Liver (tissue), 9 donors: Measurements from ENCODE around the gene BLM. TPM values are rescaled to one million over a fixed set of nuclear protein-coding genes. Genes with fewer than 3 reads are reported as not detected.

ENCODE experiments used
- DNase-seq: peaks from one replicate; pipeline ENCODE4 v3.0.0-alpha.2; 2017; ENCODE audit warnings: low spot score
- H3K27ac ChIP-seq, 2 donors: one replicate each; pipeline ENCODE4 v1.7.0; 2013; ENCODE audit warnings: inconsistent platforms in 2 of 2, low read length in 2 of 2, control low read depth in 1 of 2, low read depth in 1 of 2, mild to moderate bottlenecking in 1 of 2
- H3K27me3 ChIP-seq, 4 donors: one replicate each; pipeline versions ENCODE4 v1.6.1 to v1.7.0; 2013; ENCODE audit warnings: low read length in 3 of 4, inconsistent platforms in 1 of 4, mild to moderate bottlenecking in 1 of 4, moderate library complexity in 1 of 4; ENCODE audit not compliant: control insufficient read depth in 4 of 4, insufficient read depth in 4 of 4
- H3K36me3 ChIP-seq, 4 donors: one replicate each; pipeline versions ENCODE4 v1.6.1 to v1.7.0; 2013; ENCODE audit warnings: low read length in 3 of 4, mild to moderate bottlenecking in 3 of 4, low read depth in 1 of 4, moderate library complexity in 1 of 4; ENCODE audit not compliant: control insufficient read depth in 4 of 4, insufficient read depth in 3 of 4
- H3K4me1 ChIP-seq, 4 donors: one replicate each; pipeline versions ENCODE4 v1.6.1 to v1.7.0; 2013; ENCODE audit warnings: low read length in 3 of 4, mild to moderate bottlenecking in 3 of 4, moderate library complexity in 1 of 4; ENCODE audit not compliant: control insufficient read depth in 4 of 4, insufficient read depth in 4 of 4
- H3K4me3 ChIP-seq, 3 donors: one replicate each; pipeline versions ENCODE4 v1.6.1 to v1.7.0; 2013; ENCODE audit warnings: low read length in 3 of 3, control low read depth in 1 of 3, low read depth in 1 of 3, mild to moderate bottlenecking in 1 of 3
- H3K9ac ChIP-seq, 2 donors: one replicate each; pipeline ENCODE4 v1.7.0; 2013; ENCODE audit warnings: low read length in 2 of 2, mild to moderate bottlenecking in 2 of 2, moderate library complexity in 2 of 2, control low read depth in 1 of 2, low read depth in 1 of 2
- H3K9me3 ChIP-seq, 4 donors: one replicate each; pipeline versions ENCODE4 v1.6.1 to v1.7.0; 2013; ENCODE audit warnings: low read length in 3 of 4; ENCODE audit not compliant: control insufficient read depth in 4 of 4
- ATF3 ChIP-seq: IDR thresholded peaks from 2 replicates; pipeline ENCODE4 v1.6.1; 2016; ENCODE audit warnings: antibody characterized with exemption
- CTCF ChIP-seq: fragments of 150-350 bp; IDR thresholded peaks from 2 replicates; pipeline ENCODE4 v1.5.1; 2017; ENCODE audit warnings: improper control_type of control experiment, low read depth, low read length; ENCODE audit not compliant: missing input control
- EGR1 ChIP-seq, 2 donors: IDR thresholded peaks; 2 replicates each; pipeline ENCODE4 v1.6.1; 2016 to 2018; ENCODE audit warnings: antibody characterized with exemption in 2 of 2, low read depth in 2 of 2
- FOXA1 ChIP-seq: IDR thresholded peaks from 2 replicates; pipeline ENCODE4 v1.6.1; 2016; ENCODE audit warnings: antibody characterized with exemption
- FOXA2 ChIP-seq: IDR thresholded peaks from 2 replicates; pipeline ENCODE4 v1.6.1; 2016; ENCODE audit warnings: antibody characterized with exemption
- GABPA ChIP-seq, 2 donors: IDR thresholded peaks in 1 of 2; conservative IDR thresholded peaks in 1 of 2; 2 replicates each; pipeline ENCODE4 v1.6.1; 2016; ENCODE audit warnings: antibody characterized with exemption in 2 of 2, mild to moderate bottlenecking in 1 of 2, moderate library complexity in 1 of 2
- HNF4A ChIP-seq, 2 donors: conservative IDR thresholded peaks; 2 replicates each; pipeline ENCODE4 v1.6.1; 2016; ENCODE audit warnings: antibody characterized with exemption in 2 of 2, mild to moderate bottlenecking in 2 of 2
- HNF4G ChIP-seq: IDR thresholded peaks from 2 replicates; pipeline ENCODE4 v1.6.1; 2016; ENCODE audit warnings: antibody characterized with exemption
- JUND ChIP-seq, 2 donors: IDR thresholded peaks; 2 replicates each; pipeline ENCODE4 v1.6.1; 2016; ENCODE audit warnings: antibody characterized with exemption in 2 of 2
- MAX ChIP-seq: IDR thresholded peaks from 2 replicates; pipeline ENCODE4 v1.6.1; 2016; ENCODE audit warnings: antibody characterized with exemption
- NR2F2 ChIP-seq: IDR thresholded peaks from 2 replicates; pipeline ENCODE4 v1.6.1; 2016; ENCODE audit warnings: antibody characterized with exemption
- RAD21 ChIP-seq, 2 donors: IDR thresholded peaks; 2 replicates each; pipeline ENCODE4 v1.6.1; 2016; ENCODE audit warnings: antibody characterized with exemption in 2 of 2, mild to moderate bottlenecking in 2 of 2
- RXRA ChIP-seq, 2 donors: IDR thresholded peaks; 2 replicates each; pipeline ENCODE4 v1.6.1; 2017 to 2018; ENCODE audit warnings: antibody characterized with exemption in 2 of 2, mild to moderate bottlenecking in 1 of 2
- SP1 ChIP-seq: IDR thresholded peaks from 2 replicates; pipeline ENCODE4 v1.6.1; 2018; ENCODE audit warnings: antibody characterized with exemption, mild to moderate bottlenecking
- TAF1 ChIP-seq: conservative IDR thresholded peaks from 2 replicates; pipeline ENCODE4 v1.6.1; 2016; ENCODE audit warnings: antibody characterized with exemption, mild to moderate bottlenecking
- YY1 ChIP-seq: IDR thresholded peaks from 2 replicates; pipeline ENCODE4 v1.6.1; 2016; ENCODE audit warnings: antibody characterized with exemption, mild to moderate bottlenecking
- ZBTB33 ChIP-seq: IDR thresholded peaks from 2 replicates; pipeline ENCODE4 v1.6.1; 2016; ENCODE audit warnings: antibody characterized with exemption
- WGBS: extraction: QIAGEN DNeasy Blood & Tissue Kit; methylation state at CpG from one replicate; pipeline ENCODE4 v1.1.7; 2013; 5-methylcytosine and 5-hydroxymethylcytosine counted together
- polyA plus RNA-seq, 2 donors: library from polyadenylated mRNA; stranded (reverse) in 1 of 2; unstranded in 1 of 2; fragments of 200-250 nt in 1 of 2; fragments of >200 nt in 1 of 2; fragmentation: Nextera tagmentation in 1 of 2; extraction: Ambion mirVana in 1 of 2; gene quantifications; one replicate each; pipeline versions ENCODE4 v1.2.1 to v1.2.3, GENCODE V29; 2013 to 2015
- total RNA-seq, 2 donors: library from RNA; depleted of rRNA; stranded (reverse); fragments of >200 nt; gene quantifications; one replicate each; pipeline ENCODE4 v1.2.3, GENCODE V29; 2014
- TF ChIP-seq, protein P1 (sequence below): IDR thresholded peaks from 2 replicates; pipeline ENCODE4 v1.6.1; 2016; ENCODE audit warnings: antibody characterized with exemption, mild to moderate bottlenecking
- donor health status: healthy.
- donor health status: healthy.
- donor health status: healthy.
- donor health status: healthy.
- donor health status: healthy.

BLM gene
- total and polyA plus RNA-seq, 4 donors = 0.33 to 15.1 (median 0.41) TPM

- Histone ChIP-seq H3K9me3 (no peaks in the 10 kb centered on the region), H3K36me3 (no peaks in the 10 kb centered on the region), H3K9ac (no peak overlapping the region), H3K4me1 (no peaks in the 10 kb centered on the region), H3K27ac (no peak overlapping the region), H3K27me3 (no peaks in the 10 kb centered on the region), H3K4me3 (no peak overlapping the region)
- DNase-seq = no peak
- TF ChIP-seq CTCF = no peak
- no peak for TF ChIP-seq JUND (IDR thresholded peaks at IDR 0.05)
- no peak for TF ChIP-seq HNF4A (conservative IDR thresholded peaks at IDR 0.05)
- no peak for TF ChIP-seq TAF1
- no peak for TF ChIP-seq ATF3
- WGBS = 96% methylated on average over 7 of the region's 7 CpGs
These were observed 103.3 kb downstream of the BLM start for GRCh38 chr15:90820481-90820880.

DNA sequence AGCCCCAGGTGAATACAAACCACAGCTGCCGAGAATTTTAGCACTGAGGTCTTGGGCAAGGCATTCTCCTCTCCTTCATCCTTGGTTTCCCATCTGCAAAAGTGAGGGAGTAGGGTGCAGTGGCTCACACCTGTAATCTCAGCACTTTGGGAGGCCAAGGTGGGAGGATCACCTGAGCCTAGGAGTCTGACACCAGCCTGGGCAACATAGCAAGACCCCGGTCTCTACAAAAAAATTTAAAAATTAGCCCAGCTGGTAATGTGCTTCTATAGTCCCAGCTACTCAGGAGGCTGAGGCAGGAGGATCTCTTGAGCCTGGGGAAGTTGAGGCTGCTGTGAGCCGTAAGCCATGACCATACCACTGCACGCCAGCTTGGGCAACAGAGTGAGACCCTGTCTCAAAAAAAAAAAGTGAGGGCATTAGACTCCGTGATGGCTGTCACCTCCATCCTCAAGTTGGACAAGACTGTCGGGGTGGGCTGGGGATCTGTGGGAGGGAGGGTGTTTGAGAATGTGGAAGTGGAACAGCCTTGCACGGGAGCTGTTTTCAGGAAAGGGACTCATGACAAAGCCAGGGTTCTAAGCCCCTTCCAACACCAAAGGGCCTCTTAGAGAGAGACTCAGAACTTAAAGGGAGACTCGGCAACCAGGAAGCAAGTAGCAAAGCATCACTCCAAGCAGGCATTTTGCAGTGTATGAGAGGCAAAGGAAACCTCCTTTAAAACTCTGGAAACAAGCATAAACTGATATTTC, 105.2 kb downstream of the BLM start:
- TF ChIP-seq HNF4G (no peak), TAF1 (no peak), HNF4A (conservative IDR thresholded peaks at IDR 0.05) (no peak), GABPA (IDR thresholded peaks at IDR 0.05 in 1 of 2, conservative IDR thresholded peaks at IDR 0.05 in 1 of 2) (no peak), SP1 (no peak), EGR1 (IDR thresholded peaks at IDR 0.05; ENCODE audit: low read depth in 2 of 2) (no peak), FOXA2 (no peak), RXRA (IDR thresholded peaks at IDR 0.05) (no peak), JUND (IDR thresholded peaks at IDR 0.05) (no peak), YY1 (no peak), MAX (no peak), ZBTB33 (no peak), NR2F2 (no peak), FOXA1 (no peak), CTCF (no peak), ATF3 (no peak), RAD21 (IDR thresholded peaks at IDR 0.05) (no peak)
- TF ChIP-seq, protein P1, sequence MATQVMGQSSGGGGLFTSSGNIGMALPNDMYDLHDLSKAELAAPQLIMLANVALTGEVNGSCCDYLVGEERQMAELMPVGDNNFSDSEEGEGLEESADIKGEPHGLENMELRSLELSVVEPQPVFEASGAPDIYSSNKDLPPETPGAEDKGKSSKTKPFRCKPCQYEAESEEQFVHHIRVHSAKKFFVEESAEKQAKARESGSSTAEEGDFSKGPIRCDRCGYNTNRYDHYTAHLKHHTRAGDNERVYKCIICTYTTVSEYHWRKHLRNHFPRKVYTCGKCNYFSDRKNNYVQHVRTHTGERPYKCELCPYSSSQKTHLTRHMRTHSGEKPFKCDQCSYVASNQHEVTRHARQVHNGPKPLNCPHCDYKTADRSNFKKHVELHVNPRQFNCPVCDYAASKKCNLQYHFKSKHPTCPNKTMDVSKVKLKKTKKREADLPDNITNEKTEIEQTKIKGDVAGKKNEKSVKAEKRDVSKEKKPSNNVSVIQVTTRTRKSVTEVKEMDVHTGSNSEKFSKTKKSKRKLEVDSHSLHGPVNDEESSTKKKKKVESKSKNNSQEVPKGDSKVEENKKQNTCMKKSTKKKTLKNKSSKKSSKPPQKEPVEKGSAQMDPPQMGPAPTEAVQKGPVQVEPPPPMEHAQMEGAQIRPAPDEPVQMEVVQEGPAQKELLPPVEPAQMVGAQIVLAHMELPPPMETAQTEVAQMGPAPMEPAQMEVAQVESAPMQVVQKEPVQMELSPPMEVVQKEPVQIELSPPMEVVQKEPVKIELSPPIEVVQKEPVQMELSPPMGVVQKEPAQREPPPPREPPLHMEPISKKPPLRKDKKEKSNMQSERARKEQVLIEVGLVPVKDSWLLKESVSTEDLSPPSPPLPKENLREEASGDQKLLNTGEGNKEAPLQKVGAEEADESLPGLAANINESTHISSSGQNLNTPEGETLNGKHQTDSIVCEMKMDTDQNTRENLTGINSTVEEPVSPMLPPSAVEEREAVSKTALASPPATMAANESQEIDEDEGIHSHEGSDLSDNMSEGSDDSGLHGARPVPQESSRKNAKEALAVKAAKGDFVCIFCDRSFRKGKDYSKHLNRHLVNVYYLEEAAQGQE = no peak
- H3K27ac ChIP-seq = no peak overlapping the region
- H3K4me3 ChIP-seq = no peak overlapping the region
- H3K9me3 ChIP-seq = no peaks in the 10 kb centered on the region
- 93% methylated on average over 8 of the region's 8 CpGs for WGBS
- no peaks in the 10 kb centered on the region for H3K4me1 ChIP-seq
- H3K9ac ChIP-seq = no peak overlapping the region
- no peaks in the 10 kb centered on the region for H3K36me3 ChIP-seq
- no peaks in the 10 kb centered on the region for H3K27me3 ChIP-seq
- no peak for DNase-seq
